Epithelial cell of umbilical artery (primary cell): ENCODE measurements around the gene FAM210A. TPM values are rescaled to one million over a fixed set of nuclear protein-coding genes. Genes with fewer than 3 reads are reported as not detected.

Experiments
- total RNA-seq: library from RNA; depleted of rRNA; stranded (reverse); fragments of >200 nt; gene quantifications from 2 replicates; pipeline ENCODE4 v1.2.3, GENCODE V29; 2014

FAM210A gene
- 21.4 TPM in 2 replicates for total RNA-seq

DNA sequence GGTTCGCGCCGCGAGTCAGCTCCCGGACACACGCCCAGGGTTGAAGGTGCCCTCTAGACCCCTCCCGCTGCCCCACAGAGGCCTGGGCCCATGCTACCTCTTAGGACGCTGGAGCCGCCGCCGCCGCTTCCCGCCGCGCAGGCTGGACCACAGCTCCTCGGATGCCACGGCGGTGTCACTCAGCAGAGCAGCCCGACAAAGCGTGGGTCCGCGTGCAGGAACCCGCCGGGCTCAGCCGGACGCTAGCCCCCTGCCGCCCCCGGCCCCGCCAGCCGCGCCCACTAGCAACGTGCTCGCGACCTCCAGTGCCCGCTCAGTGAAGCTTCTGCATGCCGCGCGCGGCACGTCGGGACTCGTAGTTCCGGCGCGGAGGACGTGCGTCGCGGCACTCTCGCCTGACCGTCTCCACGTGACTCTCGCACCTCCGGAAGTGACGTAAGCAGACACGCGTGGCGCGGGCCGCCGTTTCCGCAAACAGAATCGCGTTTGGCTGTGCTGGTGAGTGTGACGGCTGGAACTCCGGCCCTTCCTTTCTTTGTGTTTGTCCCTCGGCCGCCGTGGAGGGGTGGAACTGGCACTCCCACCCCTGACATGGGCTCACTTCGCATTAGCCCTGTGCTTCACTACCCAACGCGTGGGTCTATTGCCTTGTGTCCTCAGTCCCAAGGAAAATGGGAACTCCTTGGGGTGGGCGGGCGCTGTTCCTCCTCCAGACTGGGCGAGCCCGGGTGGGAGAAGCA is at the start of gene FAM210A, which contains the start of gene RNMT:
FAM210A (minus strand) TSS at position 327 of the 740 bp plus-strand sequence. CDS start 44,481 bp downstream, outside the sequence.
RNMT (plus strand) TSS at position 442 of the 740 bp plus-strand sequence. CDS start 4,845 bp downstream, outside the sequence.

Other genes starting within 250 kb of the FAM210A start
- 16.6 and 22.8 TPM in 2 replicates for gene RNMT, start 115 bp upstream of the FAM210A start, total RNA-seq
- not detected in 2 replicates for gene MC5R, start 97.6 kb upstream of the FAM210A start, total RNA-seq
- gene MC2R, start 189.0 kb upstream of the FAM210A start, total RNA-seq, result not detected in 2 replicates